ENCODE data around the gene DNAJC6. TPM values are rescaled to one million over a fixed set of nuclear protein-coding genes. Genes with fewer than 3 reads are reported as not detected.

DNAJC6 gene
- total and polyA plus RNA-seq, 5 experiments from 2014 or later: 0.21 to 4.6 (median 2.0) TPM; not detected in 1

GRCh38 chr1:65429806-65430205 lies 120.5 kb downstream of the DNAJC6 start:
- Mint-ChIP-seq H3K4me1 (peaks cover 4 to 16% (median 8%) of the 10 kb centered on the region in 4 donors), H3K9me3 (no peaks in the 10 kb centered on the region), H3K27me3 (no peaks in the 10 kb centered on the region), H3K36me3 (peaks cover 6 to 61% (median 14%) of the 10 kb centered on the region in 3 donors), H3K4me3 (no peak overlapping the region), H3K27ac (peak overlapping the region in 3 of 10 donors; percentile 10 to 68 (median 26))
- ATAC-seq (no peak), DNase-seq (no peak)
- POLR2A ChIA-PET: interaction anchor here (0.9 kb wide), 1 partner anchor 10 kb away, joined by 3 read pairs; no protein-coding TSS in a partner anchor

GRCh38 chr1:65431111-65431705 lies 121.9 kb downstream of the DNAJC6 start:
- peaks cover 3 to 55% (median 11%) of the 10 kb centered on the region in 3 donors for H3K36me3 Mint-ChIP-seq
- POLR2A ChIA-PET: interaction anchor here (1.1 kb wide), 1 partner anchor 11 kb away, joined by 7 read pairs; the partner anchor contains the start of genes LEPR and LEPROT

GRCh38 chr1:65432918-65433317 lies 123.6 kb downstream of the DNAJC6 start:
- Mint-ChIP-seq H3K4me3 (no peak overlapping the region), H3K27ac (no peak overlapping the region), H3K9me3 (no peaks in the 10 kb centered on the region), H3K36me3 (peaks cover 3 to 45% (median 9%) of the 10 kb centered on the region in 3 donors), H3K4me1 (peaks cover 0 to 11% (median 6%) of the 10 kb centered on the region in 4 donors), H3K27me3 (no peaks in the 10 kb centered on the region)
- POLR2A ChIA-PET: no interaction called here
- DNase-seq: no peak
- ATAC-seq: no peak

More at GRCh38 chr1:65431111-65431705, 121.9 kb downstream of the DNAJC6 start:
- H3K4me1 Mint-ChIP-seq: peaks cover 0 to 11% (median 6%) of the 10 kb centered on the region in 4 donors
- no peaks in the 10 kb centered on the region for H3K9me3 Mint-ChIP-seq
- no peak overlapping the region for H3K27ac Mint-ChIP-seq
- no peak overlapping the region for H3K4me3 Mint-ChIP-seq
- ATAC-seq: peak; percentile 42 to 60
- H3K27me3 Mint-ChIP-seq: no peaks in the 10 kb centered on the region
- peak in 3 of 10 donors; percentile 35 to 44 (median 40) for DNase-seq

- DNase-seq: no peak
- ATAC-seq: no peak
- Mint-ChIP-seq H3K36me3 (peaks cover 3 to 38% (median 9%) of the 10 kb centered on the region in 3 donors), H3K27ac (peak overlapping the region in 1 of 10 donors; percentile 29), H3K4me3 (no peak overlapping the region), H3K27me3 (no peaks in the 10 kb centered on the region), H3K4me1 (peaks cover 0 to 6% (median 4%) of the 10 kb centered on the region in 4 donors), H3K9me3 (no peaks in the 10 kb centered on the region)
- POLR2A ChIA-PET: no interaction called here
Measured at GRCh38 chr1:65434255-65434654, 124.9 kb downstream of the DNAJC6 start.

- Mint-ChIP-seq H3K27ac (no peak overlapping the region), H3K36me3 (peaks cover 3 to 38% (median 9%) of the 10 kb centered on the region in 3 donors), H3K4me1 (peaks cover 0 to 5% (median 4%) of the 10 kb centered on the region in 4 donors), H3K27me3 (no peaks in the 10 kb centered on the region), H3K4me3 (no peak overlapping the region), H3K9me3 (no peaks in the 10 kb centered on the region)
- no peak for DNase-seq
- ATAC-seq: no peak
- POLR2A ChIA-PET: no interaction called here
Measured at GRCh38 chr1:65434760-65435159, 125.4 kb downstream of the DNAJC6 start.

GRCh38 chr1:65435987-65436386 lies 126.6 kb downstream of the DNAJC6 start:
- Mint-ChIP-seq H3K4me3 (no peak overlapping the region), H3K9me3 (no peaks in the 10 kb centered on the region), H3K27ac (peak overlapping the region in 1 of 10 donors; percentile 24), H3K27me3 (no peaks in the 10 kb centered on the region), H3K4me1 (peaks cover 0 to 2% (median under 1%) of the 10 kb centered on the region in 4 donors), H3K36me3 (peaks cover 3 to 30% (median 9%) of the 10 kb centered on the region in 3 donors)
- no peak for DNase-seq
- POLR2A ChIA-PET: no interaction called here
- ATAC-seq: no peak

GRCh38 chr1:65437616-65438015 lies 128.3 kb downstream of the DNAJC6 start:
- POLR2A ChIA-PET: no interaction called here
- Mint-ChIP-seq H3K27ac (no peak overlapping the region), H3K4me3 (no peak overlapping the region)

GRCh38 chr1:65440322-65440900 lies 131.1 kb downstream of the DNAJC6 start:
- Mint-ChIP-seq H3K36me3 (peaks cover 3 to 7% (median 6%) of the 10 kb centered on the region in 3 donors), H3K4me3 (no peak overlapping the region), H3K4me1 (no peaks in the 10 kb centered on the region), H3K27ac (no peak overlapping the region), H3K9me3 (no peaks in the 10 kb centered on the region), H3K27me3 (no peaks in the 10 kb centered on the region)
- no peak for DNase-seq
- POLR2A ChIA-PET: no interaction called here
- no peak for ATAC-seq

More at GRCh38 chr1:65437616-65438015, 128.3 kb downstream of the DNAJC6 start:
- H3K4me1 Mint-ChIP-seq: no peaks in the 10 kb centered on the region
- peaks cover 3 to 17% (median 9%) of the 10 kb centered on the region in 3 donors for H3K36me3 Mint-ChIP-seq
- H3K9me3 Mint-ChIP-seq: no peaks in the 10 kb centered on the region
- ATAC-seq (no peak), DNase-seq (no peak)
- H3K27me3 Mint-ChIP-seq: no peaks in the 10 kb centered on the region

- DNase-seq (no peak), ATAC-seq (no peak)
- no peak overlapping the region for H3K27ac Mint-ChIP-seq
- no peaks in the 10 kb centered on the region for H3K4me1 Mint-ChIP-seq
- H3K36me3 Mint-ChIP-seq: peaks cover 3 to 7% (median 6%) of the 10 kb centered on the region in 3 donors
- no peaks in the 10 kb centered on the region for H3K27me3 Mint-ChIP-seq
- H3K4me3 Mint-ChIP-seq: no peak overlapping the region
- POLR2A ChIA-PET: no interaction called here
- H3K9me3 Mint-ChIP-seq: no peaks in the 10 kb centered on the region
Measured at GRCh38 chr1:65440915-65441314, 131.6 kb downstream of the DNAJC6 start.

- POLR2A ChIA-PET: no interaction called here
- H3K27me3 Mint-ChIP-seq: no peaks in the 10 kb centered on the region
- DNase-seq (no peak), ATAC-seq (no peak)
- H3K4me3 Mint-ChIP-seq: no peak overlapping the region
- H3K4me1 Mint-ChIP-seq: no peaks in the 10 kb centered on the region
- H3K9me3 Mint-ChIP-seq: no peaks in the 10 kb centered on the region
- peaks cover 0 to 5% (median 3%) of the 10 kb centered on the region in 3 donors for H3K36me3 Mint-ChIP-seq
- H3K27ac Mint-ChIP-seq: no peak overlapping the region
Measured at GRCh38 chr1:65441464-65441863, 132.1 kb downstream of the DNAJC6 start.

- Mint-ChIP-seq H3K27me3 (no peaks in the 10 kb centered on the region), H3K36me3 (peaks cover 0 to 2% (median 2%) of the 10 kb centered on the region in 3 donors), H3K9me3 (no peaks in the 10 kb centered on the region), H3K27ac (no peak overlapping the region), H3K4me3 (no peak overlapping the region), H3K4me1 (no peaks in the 10 kb centered on the region)
- POLR2A ChIA-PET: no interaction called here
- ATAC-seq: no peak
- no peak for DNase-seq
Measured at GRCh38 chr1:65442442-65442841, 133.1 kb downstream of the DNAJC6 start.

GRCh38 chr1:65443647-65444046 lies 134.3 kb downstream of the DNAJC6 start:
- Mint-ChIP-seq H3K36me3 (peaks cover 0 to 2% (median 0%) of the 10 kb centered on the region in 3 donors), H3K9me3 (no peaks in the 10 kb centered on the region), H3K4me3 (no peak overlapping the region), H3K27ac (no peak overlapping the region), H3K27me3 (no peaks in the 10 kb centered on the region), H3K4me1 (no peaks in the 10 kb centered on the region)
- POLR2A ChIA-PET: no interaction called here
- DNase-seq (no peak), ATAC-seq (no peak)

GRCh38 chr1:65444128-65444640 lies 134.8 kb downstream of the DNAJC6 start:
- no peak overlapping the region for H3K4me3 Mint-ChIP-seq
- peaks cover 0 to 2% (median 0%) of the 10 kb centered on the region in 3 donors for H3K36me3 Mint-ChIP-seq
- H3K27ac Mint-ChIP-seq: peak overlapping the region in 1 of 10 donors; percentile 40
- DNase-seq: no peak
- POLR2A ChIA-PET: no interaction called here
- no peaks in the 10 kb centered on the region for H3K27me3 Mint-ChIP-seq
- no peak for ATAC-seq
- no peaks in the 10 kb centered on the region for H3K9me3 Mint-ChIP-seq
- H3K4me1 Mint-ChIP-seq: no peaks in the 10 kb centered on the region
